Mucosa of stomach (tissue), 1 donor: Measurements from ENCODE around the gene PRKG1.

ENCODE experiments used
- H3K27me3 ChIP-seq: one replicate; pipeline ENCODE4 v1.7.0; 2013; ENCODE audit warnings: mild to moderate bottlenecking, low read length; ENCODE audit not compliant: control insufficient read depth, insufficient read depth
- H3K36me3 ChIP-seq: one replicate; pipeline ENCODE4 v1.7.0; 2013; ENCODE audit warnings: low read length; ENCODE audit not compliant: control insufficient read depth, insufficient read depth
- H3K4me1 ChIP-seq: one replicate; pipeline ENCODE4 v1.7.0; 2013; ENCODE audit warnings: mild to moderate bottlenecking, low read length; ENCODE audit not compliant: control insufficient read depth, insufficient read depth
- H3K4me3 ChIP-seq: one replicate; pipeline ENCODE4 v1.7.0; 2013; ENCODE audit warnings: low read length
- H3K9ac ChIP-seq: one replicate; pipeline ENCODE4 v1.7.0; 2013; ENCODE audit warnings: mild to moderate bottlenecking, low read length, moderate library complexity
- H3K9me3 ChIP-seq: one replicate; pipeline ENCODE4 v1.7.0; 2013; ENCODE audit warnings: mild to moderate bottlenecking, low read length, moderate library complexity; ENCODE audit not compliant: control insufficient read depth
- donor health status: Pancreatic carcinoma.

PRKG1 gene

DNA sequence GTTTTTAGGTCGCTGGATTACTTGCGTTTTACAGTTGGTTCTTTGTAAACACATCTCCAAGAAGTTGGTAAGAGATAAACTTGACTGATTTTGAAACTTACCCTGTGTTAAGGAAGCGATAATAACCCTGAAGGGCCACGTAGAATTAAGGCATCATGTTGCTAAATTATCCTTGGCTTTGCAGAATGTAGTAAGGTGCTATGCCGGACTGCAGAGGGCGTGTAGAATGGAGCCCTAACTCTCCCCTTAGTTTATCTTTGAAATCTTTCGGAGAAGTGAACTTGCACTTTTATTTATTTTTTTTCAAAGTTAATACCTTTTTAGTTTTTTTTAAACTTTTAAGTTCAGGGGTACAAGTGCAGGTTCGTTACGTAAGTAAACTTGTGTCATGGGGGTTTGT, 1031.0 kb downstream of the PRKG1 start:
- no peak overlapping the region for H3K4me3 ChIP-seq
- no peak overlapping the region for H3K9ac ChIP-seq
- H3K36me3 ChIP-seq, result no peaks in the 10 kb centered on the region
- no peaks in the 10 kb centered on the region for H3K4me1 ChIP-seq
- H3K27me3 ChIP-seq, result no peaks in the 10 kb centered on the region
- no peaks in the 10 kb centered on the region for H3K9me3 ChIP-seq

DNA sequence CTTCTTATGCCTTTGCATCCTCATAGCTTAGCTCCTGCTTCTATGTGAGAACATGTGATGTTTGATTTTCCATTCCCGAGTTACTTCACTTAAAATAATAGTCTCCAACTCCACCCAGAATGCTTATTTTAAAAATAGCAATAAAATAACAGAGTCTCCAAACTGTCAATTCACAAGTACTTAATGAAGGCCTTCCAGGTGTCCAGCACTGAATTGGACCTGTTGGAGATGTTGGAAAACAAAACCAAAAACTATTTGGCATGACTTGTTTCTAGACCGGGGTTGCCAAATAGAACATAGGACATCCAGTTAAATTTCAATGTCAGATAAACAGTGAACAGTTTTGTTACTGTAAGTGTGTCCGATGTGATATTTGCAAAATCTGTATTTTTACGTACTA, 1031.7 kb downstream of the PRKG1 start:
- H3K4me3 ChIP-seq, result no peak overlapping the region
- no peaks in the 10 kb centered on the region for H3K9me3 ChIP-seq

DNA sequence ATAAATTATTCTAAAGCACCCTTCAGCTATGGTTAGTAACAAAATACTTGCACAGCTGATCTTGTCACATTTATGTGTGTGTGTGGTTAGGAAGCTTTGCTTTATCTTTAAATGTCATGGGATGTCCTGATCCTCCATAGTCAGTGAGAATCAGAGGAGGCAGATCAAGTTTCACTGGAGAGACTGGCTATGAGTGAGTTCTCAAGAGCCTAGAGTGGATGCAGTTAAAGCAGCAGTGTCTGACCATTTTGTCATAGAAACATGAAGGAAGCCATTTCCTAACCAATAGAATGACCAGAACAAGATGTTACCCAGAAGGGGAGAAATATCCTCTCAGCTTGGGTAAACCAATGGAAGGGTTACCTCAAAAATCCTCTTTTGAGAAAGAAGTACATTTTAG, 1032.6 kb downstream of the PRKG1 start:
- H3K9me3 ChIP-seq, result no peaks in the 10 kb centered on the region
- no peaks in the 10 kb centered on the region for H3K4me1 ChIP-seq
- H3K36me3 ChIP-seq, result no peaks in the 10 kb centered on the region

More for the DNA sequence above, 1031.7 kb downstream of the PRKG1 start:
- Histone ChIP-seq H3K36me3 (no peaks in the 10 kb centered on the region), H3K4me1 (no peaks in the 10 kb centered on the region), H3K27me3 (no peaks in the 10 kb centered on the region), H3K9ac (no peak overlapping the region)

DNA sequence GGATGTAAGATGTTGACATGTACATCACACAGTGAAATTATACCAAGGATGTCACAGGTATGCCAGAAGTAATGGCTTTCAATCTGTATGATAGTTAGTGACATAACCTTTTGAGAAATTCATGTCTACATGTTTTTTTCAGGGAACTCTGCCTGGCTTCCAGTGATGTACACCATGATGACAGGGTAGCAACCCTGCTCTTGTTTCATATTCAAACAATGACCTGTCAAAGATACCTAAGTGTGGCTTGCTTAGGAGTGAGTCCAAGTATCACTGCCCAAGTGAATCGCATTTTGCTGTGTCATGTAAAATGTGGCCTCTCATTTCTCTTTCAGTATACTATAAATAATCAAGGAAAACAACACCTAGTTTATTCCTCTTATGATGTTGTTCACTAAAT, 1033.9 kb downstream of the PRKG1 start:
- no peak overlapping the region for H3K4me3 ChIP-seq
- H3K27me3 ChIP-seq, result no peaks in the 10 kb centered on the region
- H3K4me1 ChIP-seq, result no peaks in the 10 kb centered on the region
- no peak overlapping the region for H3K9ac ChIP-seq
- no peaks in the 10 kb centered on the region for H3K36me3 ChIP-seq
- no peaks in the 10 kb centered on the region for H3K9me3 ChIP-seq

More for the DNA sequence above, 1032.6 kb downstream of the PRKG1 start:
- Histone ChIP-seq H3K4me3 (no peak overlapping the region), H3K9ac (no peak overlapping the region), H3K27me3 (no peaks in the 10 kb centered on the region)

DNA sequence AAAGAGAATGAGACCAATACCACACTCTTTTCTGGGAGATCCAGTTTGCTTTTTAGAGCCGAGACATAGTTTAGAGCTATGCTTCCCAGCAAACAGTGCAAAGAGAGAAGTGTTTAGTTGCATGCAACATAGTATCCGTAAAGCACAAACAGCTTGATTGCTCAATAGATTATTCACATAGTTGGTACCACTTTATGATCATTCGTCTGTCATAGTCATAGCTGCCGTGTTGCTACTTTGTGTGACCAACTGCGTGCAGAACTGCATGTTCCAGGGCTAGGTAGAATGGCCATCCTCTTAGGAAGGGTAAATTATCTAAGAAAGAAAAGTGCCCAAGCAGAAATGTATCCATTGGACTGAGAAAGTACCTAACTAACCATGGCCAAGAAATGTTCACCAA, 1036.3 kb downstream of the PRKG1 start:
- Histone ChIP-seq H3K27me3 (no peaks in the 10 kb centered on the region), H3K4me1 (no peaks in the 10 kb centered on the region), H3K9ac (no peak overlapping the region), H3K36me3 (no peaks in the 10 kb centered on the region), H3K4me3 (no peak overlapping the region), H3K9me3 (no peaks in the 10 kb centered on the region)

DNA sequence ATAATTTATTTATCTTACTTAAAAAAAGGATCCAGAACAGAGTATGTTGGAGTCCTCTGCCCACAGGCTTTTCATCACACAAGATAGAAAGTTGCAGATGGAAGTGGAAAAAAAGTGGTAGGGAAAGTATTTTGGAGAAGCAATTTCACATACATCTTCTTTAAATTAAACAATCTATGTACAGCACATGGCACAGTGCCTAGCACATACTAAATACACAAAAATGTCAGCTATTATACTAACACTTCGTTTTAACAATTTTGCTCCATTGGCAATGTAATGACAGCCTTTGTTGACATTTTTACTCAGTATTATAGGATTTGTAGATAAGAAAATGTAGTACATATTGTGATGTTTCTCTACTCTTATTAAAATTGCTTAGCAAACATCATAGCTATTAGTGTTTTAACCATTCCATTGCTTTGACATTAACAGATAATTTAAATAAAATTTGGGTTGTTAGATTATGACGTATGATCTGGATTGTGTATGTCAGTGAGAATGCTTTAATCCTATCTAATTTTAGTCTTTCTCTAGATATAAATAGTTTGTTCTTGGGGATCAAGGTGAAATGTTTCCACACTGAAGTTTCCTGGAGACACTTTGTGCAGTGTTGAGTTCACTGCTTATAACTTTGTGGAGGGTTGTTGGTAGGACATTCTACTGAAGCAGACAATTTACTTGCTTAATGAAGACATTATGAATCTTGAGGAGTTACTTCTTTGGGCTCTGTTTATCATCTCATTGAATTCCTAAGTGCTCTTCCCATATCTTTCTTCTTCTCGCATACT, 1037.0 kb downstream of the PRKG1 start:
- Histone ChIP-seq H3K4me1 (no peaks in the 10 kb centered on the region), H3K9ac (no peak overlapping the region), H3K36me3 (no peaks in the 10 kb centered on the region), H3K27me3 (no peaks in the 10 kb centered on the region), H3K9me3 (no peaks in the 10 kb centered on the region), H3K4me3 (no peak overlapping the region)

DNA sequence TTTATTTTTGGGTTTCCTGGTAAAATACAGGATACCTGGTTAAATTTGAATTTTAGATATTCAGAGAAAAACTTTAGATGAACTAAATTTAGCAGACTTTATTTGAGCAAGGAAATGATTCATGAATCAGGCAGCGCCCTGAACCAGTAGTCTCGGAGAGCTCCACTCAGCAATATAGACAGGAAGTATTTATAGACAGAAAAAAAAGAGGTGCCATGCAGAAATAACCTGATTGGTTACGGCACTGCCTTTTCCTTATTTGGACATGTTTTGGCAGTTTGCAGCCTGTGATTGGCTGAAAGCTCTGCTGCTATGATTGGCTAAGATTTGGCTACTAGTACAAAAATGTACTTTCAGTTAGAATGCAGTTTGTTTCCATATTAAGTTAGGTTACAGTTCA, 1041.5 kb downstream of the PRKG1 start:
- Histone ChIP-seq H3K9me3 (no peaks in the 10 kb centered on the region), H3K4me1 (no peaks in the 10 kb centered on the region), H3K36me3 (no peaks in the 10 kb centered on the region), H3K9ac (no peak overlapping the region), H3K4me3 (no peak overlapping the region), H3K27me3 (no peaks in the 10 kb centered on the region)

DNA sequence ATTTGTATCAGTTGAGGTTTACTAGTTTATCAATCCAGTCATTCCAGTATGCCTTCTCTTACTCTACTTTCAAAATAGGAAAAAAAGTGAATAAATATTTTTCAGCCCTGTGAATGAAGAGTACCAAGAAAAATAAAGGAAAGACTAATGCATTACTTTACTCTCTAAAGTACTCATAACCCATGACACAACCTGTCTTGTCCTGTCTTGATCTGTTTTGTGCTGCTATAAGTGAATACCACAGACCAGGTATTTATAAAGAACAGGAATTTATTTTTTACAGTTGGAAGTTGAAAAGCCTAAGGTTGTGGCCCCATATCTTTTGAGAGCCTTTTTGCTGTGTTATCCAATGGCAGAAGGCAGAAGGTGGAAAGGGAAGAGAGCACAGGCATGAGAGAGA, 1045.2 kb downstream of the PRKG1 start:
- Histone ChIP-seq H3K27me3 (no peaks in the 10 kb centered on the region), H3K9ac (no peak overlapping the region), H3K4me1 (no peaks in the 10 kb centered on the region), H3K9me3 (no peaks in the 10 kb centered on the region), H3K36me3 (no peaks in the 10 kb centered on the region), H3K4me3 (no peak overlapping the region)

DNA sequence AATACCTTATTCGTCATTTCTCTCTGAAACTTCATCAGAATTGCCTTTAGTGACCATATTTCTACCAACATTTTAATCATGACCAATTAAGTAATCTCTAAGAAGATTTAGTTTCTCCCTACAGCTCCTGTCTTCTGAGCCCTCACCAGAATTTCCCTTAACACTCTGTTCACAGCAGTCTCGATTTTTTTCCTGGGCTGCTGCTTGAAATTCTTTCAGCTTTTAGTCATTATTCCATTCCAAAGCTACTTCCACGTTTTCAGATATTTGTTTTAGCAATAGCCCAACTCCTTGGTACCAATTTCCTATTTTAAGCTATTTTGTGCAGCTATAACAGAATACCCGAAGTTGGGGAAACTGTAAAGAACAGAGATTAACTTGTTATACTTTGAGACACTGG, 1047.4 kb downstream of the PRKG1 start:
- no peak overlapping the region for H3K4me3 ChIP-seq
- no peaks in the 10 kb centered on the region for H3K27me3 ChIP-seq

DNA sequence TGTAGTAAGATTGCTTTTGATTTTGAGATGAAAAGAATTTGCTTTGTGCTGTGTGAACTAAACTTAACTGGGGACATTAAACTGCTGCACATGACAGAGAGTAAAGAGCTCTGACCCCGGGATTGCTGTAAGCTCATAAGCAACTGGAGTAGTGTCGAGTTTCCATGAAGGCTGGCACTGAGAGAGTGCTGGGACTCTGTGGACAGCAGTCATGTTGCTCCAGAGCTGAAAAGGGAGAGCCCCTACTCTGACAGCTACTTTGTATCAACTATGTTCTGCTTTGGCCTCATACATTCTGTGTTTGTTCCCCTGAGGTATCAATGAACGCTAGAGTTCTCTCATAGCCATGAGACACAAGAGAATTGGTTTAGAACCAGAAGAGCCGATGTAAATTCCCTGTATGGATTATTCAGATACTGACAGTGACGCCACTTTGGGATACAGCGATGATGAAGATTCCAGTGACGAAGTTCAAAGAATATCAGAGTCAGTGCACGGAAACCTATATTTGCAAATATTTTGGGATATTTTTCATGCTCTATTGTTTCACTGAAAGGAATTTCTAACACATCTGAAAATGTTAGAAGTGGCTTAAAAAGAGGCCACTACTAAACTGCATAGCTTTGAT, 1053.9 kb downstream of the PRKG1 start:
- H3K4me1 ChIP-seq, result no peaks in the 10 kb centered on the region
- no peaks in the 10 kb centered on the region for H3K36me3 ChIP-seq
- no peaks in the 10 kb centered on the region for H3K9me3 ChIP-seq
- no peak overlapping the region for H3K4me3 ChIP-seq
- no peaks in the 10 kb centered on the region for H3K27me3 ChIP-seq
- H3K9ac ChIP-seq, result no peak overlapping the region

More for the DNA sequence above, 1047.4 kb downstream of the PRKG1 start:
- H3K4me1 ChIP-seq, result no peaks in the 10 kb centered on the region
- no peaks in the 10 kb centered on the region for H3K9me3 ChIP-seq
- no peak overlapping the region for H3K9ac ChIP-seq
- H3K36me3 ChIP-seq, result no peaks in the 10 kb centered on the region

DNA sequence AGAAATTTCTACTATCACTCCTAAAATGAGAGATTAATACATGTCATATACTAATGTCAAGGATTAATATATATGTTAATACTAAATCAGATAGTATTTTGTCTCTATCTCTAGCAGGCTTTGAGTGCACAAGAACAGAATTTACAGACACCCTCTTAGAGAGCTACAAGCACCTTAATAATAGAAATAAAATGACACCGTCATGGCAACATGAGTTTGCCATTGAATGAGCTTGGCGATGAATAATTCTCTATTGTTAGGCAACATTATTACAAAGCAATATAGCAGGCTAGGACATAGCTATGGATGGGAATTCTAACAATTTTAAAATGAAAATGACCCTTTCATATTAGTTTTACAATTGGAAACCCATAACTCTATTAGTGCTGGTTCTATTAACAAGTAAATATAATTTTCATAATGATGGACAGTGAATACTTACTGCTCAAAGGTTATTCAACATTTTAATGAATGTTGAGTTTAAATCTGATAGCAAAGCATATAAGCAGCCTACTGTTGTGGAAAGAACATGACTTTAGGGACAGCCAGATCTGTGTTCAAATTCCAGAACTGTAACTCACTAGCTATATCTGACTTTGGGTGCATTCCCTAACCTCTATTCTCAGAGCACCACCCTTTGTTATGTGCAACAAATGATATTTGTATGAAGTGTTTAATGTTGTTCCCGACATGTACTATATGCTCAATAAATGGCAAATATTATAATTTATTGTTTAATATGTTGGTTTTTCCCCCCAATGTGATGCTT, 1055.3 kb downstream of the PRKG1 start:
- H3K9ac ChIP-seq, result no peak overlapping the region
- H3K9me3 ChIP-seq, result no peaks in the 10 kb centered on the region
- H3K27me3 ChIP-seq, result no peaks in the 10 kb centered on the region
- no peak overlapping the region for H3K4me3 ChIP-seq
- H3K4me1 ChIP-seq, result no peaks in the 10 kb centered on the region
- no peaks in the 10 kb centered on the region for H3K36me3 ChIP-seq

DNA sequence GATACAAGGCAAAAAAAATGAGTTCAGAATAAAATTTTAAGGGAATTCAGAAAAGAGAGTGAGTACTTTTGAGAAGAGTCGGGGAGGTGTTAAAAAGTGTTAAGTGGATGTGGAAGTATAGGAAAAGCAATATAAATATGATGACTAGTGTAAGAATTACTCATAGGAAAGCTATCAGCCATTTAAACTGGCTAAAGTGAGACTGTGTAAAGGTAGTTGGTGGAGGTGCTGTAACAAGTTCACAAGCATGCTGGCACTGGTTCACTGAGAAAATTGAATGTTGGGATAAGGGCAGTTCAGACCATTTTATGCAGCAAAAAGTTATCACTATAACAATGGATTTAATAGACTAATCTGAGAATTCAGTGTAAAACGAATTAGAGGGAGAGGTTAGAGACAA, 1060.8 kb downstream of the PRKG1 start:
- Histone ChIP-seq H3K36me3 (no peaks in the 10 kb centered on the region), H3K9ac (no peak overlapping the region), H3K4me3 (no peak overlapping the region), H3K4me1 (no peaks in the 10 kb centered on the region), H3K27me3 (no peaks in the 10 kb centered on the region), H3K9me3 (no peaks in the 10 kb centered on the region)
